ENCODE data around the gene SF3B3.

DNA sequence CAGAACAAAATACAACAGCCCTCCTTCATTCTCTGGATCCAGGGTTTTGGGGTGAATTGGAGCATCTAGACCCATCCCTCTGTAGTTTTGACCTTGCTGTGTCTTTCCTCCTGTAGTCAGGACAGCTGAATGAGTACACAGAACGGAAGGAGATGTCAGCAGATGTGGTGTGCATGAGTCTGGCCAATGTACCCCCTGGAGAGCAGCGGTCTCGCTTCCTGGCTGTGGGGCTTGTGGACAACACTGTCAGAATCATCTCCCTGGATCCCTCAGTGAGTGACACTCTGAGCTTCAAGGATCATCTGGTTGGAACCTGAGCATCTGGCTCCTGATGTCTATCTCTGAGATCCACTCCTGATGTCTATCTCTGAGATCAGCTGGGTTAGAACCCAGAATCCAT, 32.4 kb downstream of the SF3B3 start:
- TF ChIP-seq, protein P1, sequence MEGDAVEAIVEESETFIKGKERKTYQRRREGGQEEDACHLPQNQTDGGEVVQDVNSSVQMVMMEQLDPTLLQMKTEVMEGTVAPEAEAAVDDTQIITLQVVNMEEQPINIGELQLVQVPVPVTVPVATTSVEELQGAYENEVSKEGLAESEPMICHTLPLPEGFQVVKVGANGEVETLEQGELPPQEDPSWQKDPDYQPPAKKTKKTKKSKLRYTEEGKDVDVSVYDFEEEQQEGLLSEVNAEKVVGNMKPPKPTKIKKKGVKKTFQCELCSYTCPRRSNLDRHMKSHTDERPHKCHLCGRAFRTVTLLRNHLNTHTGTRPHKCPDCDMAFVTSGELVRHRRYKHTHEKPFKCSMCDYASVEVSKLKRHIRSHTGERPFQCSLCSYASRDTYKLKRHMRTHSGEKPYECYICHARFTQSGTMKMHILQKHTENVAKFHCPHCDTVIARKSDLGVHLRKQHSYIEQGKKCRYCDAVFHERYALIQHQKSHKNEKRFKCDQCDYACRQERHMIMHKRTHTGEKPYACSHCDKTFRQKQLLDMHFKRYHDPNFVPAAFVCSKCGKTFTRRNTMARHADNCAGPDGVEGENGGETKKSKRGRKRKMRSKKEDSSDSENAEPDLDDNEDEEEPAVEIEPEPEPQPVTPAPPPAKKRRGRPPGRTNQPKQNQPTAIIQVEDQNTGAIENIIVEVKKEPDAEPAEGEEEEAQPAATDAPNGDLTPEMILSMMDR (optimal IDR thresholded peaks at IDR 0.05 in 1 of 3, IDR thresholded peaks at IDR 0.05 in 1 of 3, conservative IDR thresholded peaks at IDR 0.05 in 1 of 3; ENCODE audit: extremely low read depth in 1 of 3, insufficient read depth in 2 of 3, low read length in 3 of 3): no peak
- TF ChIP-seq EZH2 (IDR thresholded peaks at IDR 0.05; ENCODE audit: low read length): no peak
